ENCODE data around the gene SIRT4.

Gene SIRT4

DNA sequence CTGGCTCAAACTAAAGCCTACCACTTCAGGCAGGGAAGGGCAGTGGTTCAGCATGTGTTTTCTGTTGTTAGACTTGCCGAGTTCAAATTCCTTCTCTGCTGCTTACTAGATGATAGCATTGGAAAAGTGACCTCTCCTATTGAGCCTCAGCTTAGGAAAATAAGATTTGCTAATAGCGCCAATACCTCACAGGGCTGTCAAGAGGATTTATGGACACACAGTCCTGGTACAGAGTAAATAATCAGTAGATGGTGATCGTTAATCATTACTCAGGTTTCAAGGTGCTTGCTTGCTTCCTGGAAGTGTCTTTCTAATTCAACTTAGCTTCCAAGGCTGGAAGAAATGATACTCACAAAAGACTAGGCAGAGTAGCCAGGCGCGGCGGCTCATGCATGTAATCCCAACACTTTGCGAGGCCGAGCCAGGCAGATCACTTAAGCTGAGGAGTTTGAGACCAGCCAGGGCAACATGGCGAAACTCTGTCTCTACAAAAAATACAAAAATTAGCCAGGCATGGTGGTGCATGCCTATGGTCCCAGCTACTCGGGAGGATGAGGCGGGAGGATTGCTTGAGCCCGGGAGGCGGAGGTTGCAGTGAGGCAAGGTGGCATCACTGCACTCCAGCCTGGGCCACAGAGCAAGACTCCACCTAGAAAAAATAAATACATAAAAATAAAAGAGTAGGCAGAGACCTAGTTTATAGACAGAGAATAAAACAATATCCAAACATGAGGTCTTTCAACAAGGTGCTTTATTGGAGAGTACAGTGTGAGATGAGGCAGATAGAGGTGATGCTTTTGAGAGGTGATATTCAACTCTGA lies 19.5 kb downstream of the SIRT4 start:
- TF ChIP-seq EZH2phosphoT487 (IDR thresholded peaks at IDR 0.05; ENCODE audit: borderline replicate concordance): no peak
- TF ChIP-seq, protein P1, sequence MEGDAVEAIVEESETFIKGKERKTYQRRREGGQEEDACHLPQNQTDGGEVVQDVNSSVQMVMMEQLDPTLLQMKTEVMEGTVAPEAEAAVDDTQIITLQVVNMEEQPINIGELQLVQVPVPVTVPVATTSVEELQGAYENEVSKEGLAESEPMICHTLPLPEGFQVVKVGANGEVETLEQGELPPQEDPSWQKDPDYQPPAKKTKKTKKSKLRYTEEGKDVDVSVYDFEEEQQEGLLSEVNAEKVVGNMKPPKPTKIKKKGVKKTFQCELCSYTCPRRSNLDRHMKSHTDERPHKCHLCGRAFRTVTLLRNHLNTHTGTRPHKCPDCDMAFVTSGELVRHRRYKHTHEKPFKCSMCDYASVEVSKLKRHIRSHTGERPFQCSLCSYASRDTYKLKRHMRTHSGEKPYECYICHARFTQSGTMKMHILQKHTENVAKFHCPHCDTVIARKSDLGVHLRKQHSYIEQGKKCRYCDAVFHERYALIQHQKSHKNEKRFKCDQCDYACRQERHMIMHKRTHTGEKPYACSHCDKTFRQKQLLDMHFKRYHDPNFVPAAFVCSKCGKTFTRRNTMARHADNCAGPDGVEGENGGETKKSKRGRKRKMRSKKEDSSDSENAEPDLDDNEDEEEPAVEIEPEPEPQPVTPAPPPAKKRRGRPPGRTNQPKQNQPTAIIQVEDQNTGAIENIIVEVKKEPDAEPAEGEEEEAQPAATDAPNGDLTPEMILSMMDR (conservative IDR thresholded peaks at IDR 0.05; ENCODE audit: low read length): no peak
- Histone ChIP-seq H3K79me2 (ENCODE audit: insufficient read depth, low read length) (no peaks in the 10 kb centered on the region), H3K36me3 (ENCODE audit: insufficient read depth, low read length) (no peaks in the 10 kb centered on the region), H3K9ac (ENCODE audit: low read depth, low read length, poor library complexity, severe bottlenecking) (no peak overlapping the region), H3K9me3 (ENCODE audit: insufficient read depth, low read depth, low read length) (no peaks in the 10 kb centered on the region), H3K4me1 (ENCODE audit: insufficient read depth, low read length, poor library complexity, severe bottlenecking) (peaks cover 15% of the 10 kb centered on the region), H3K4me2 (ENCODE audit: low read depth, low read length, poor library complexity, severe bottlenecking) (no peak overlapping the region), H3K4me3 (ENCODE audit: low read length, poor library complexity, severe bottlenecking) (no peak overlapping the region), H4K20me1 (ENCODE audit: insufficient read depth, low read length, poor library complexity, severe bottlenecking) (no peaks in the 10 kb centered on the region), H3K27me3 (ENCODE audit: insufficient read depth, low read length, poor library complexity, severe bottlenecking) (no peaks in the 10 kb centered on the region), H3F3A (ENCODE audit: low read depth) (no peaks in the 10 kb centered on the region), H3K9me2 (replicated peaks; ENCODE audit: low read depth, low read length) (no peaks in the 10 kb centered on the region), H2AFZ (ENCODE audit: low read length) (no peak overlapping the region)

GRCh38 chr12:120323772-120324171 lies 21.7 kb downstream of the SIRT4 start:
- no peaks in the 10 kb centered on the region for H3K9me3 ChIP-seq (ENCODE audit: insufficient read depth, low read depth, low read length)
- no peak for TF ChIP-seq EZH2phosphoT487 (IDR thresholded peaks at IDR 0.05; ENCODE audit: borderline replicate concordance)
- TF ChIP-seq, protein P1 (conservative IDR thresholded peaks at IDR 0.05; ENCODE audit: low read length): no peak
- H3F3A ChIP-seq (ENCODE audit: low read depth): no peaks in the 10 kb centered on the region
- H3K4me3 ChIP-seq (ENCODE audit: low read length, poor library complexity, severe bottlenecking): no peak overlapping the region
- H3K27me3 ChIP-seq (ENCODE audit: insufficient read depth, low read length, poor library complexity, severe bottlenecking): no peaks in the 10 kb centered on the region
- peaks cover 5% of the 10 kb centered on the region for H3K4me1 ChIP-seq (ENCODE audit: insufficient read depth, low read length, poor library complexity, severe bottlenecking)
- H3K36me3 ChIP-seq (ENCODE audit: insufficient read depth, low read length): no peaks in the 10 kb centered on the region
- H3K4me2 ChIP-seq (ENCODE audit: low read depth, low read length, poor library complexity, severe bottlenecking): no peak overlapping the region
- H3K9ac ChIP-seq (ENCODE audit: low read depth, low read length, poor library complexity, severe bottlenecking): no peak overlapping the region
- no peaks in the 10 kb centered on the region for H3K79me2 ChIP-seq (ENCODE audit: insufficient read depth, low read length)
- H2AFZ ChIP-seq (ENCODE audit: low read length): no peak overlapping the region
- H3K9me2 ChIP-seq (replicated peaks; ENCODE audit: low read depth, low read length): no peaks in the 10 kb centered on the region
- no peaks in the 10 kb centered on the region for H4K20me1 ChIP-seq (ENCODE audit: insufficient read depth, low read length, poor library complexity, severe bottlenecking)

- no peaks in the 10 kb centered on the region for H3F3A ChIP-seq (ENCODE audit: low read depth)
- no peaks in the 10 kb centered on the region for H3K9me3 ChIP-seq (ENCODE audit: insufficient read depth, low read depth, low read length)
- H3K9ac ChIP-seq (ENCODE audit: low read depth, low read length, poor library complexity, severe bottlenecking): no peak overlapping the region
- no peaks in the 10 kb centered on the region for H3K36me3 ChIP-seq (ENCODE audit: insufficient read depth, low read length)
- TF ChIP-seq, protein P1 (conservative IDR thresholded peaks at IDR 0.05; ENCODE audit: low read length): no peak
- TF ChIP-seq EZH2phosphoT487 (IDR thresholded peaks at IDR 0.05; ENCODE audit: borderline replicate concordance): no peak
- H3K9me2 ChIP-seq (replicated peaks; ENCODE audit: low read depth, low read length): no peaks in the 10 kb centered on the region
- peak overlapping the region; percentile 100; the same call in 1 of the 2 replicates for H2AFZ ChIP-seq (ENCODE audit: low read length)
- no peaks in the 10 kb centered on the region for H4K20me1 ChIP-seq (ENCODE audit: insufficient read depth, low read length, poor library complexity, severe bottlenecking)
- no peaks in the 10 kb centered on the region for H3K79me2 ChIP-seq (ENCODE audit: insufficient read depth, low read length)
- no peaks in the 10 kb centered on the region for H3K27me3 ChIP-seq (ENCODE audit: insufficient read depth, low read length, poor library complexity, severe bottlenecking)
- H3K4me2 ChIP-seq (ENCODE audit: low read depth, low read length, poor library complexity, severe bottlenecking): peak overlapping the region; percentile 98
- no peak overlapping the region for H3K4me3 ChIP-seq (ENCODE audit: low read length, poor library complexity, severe bottlenecking)
- peaks cover 5% of the 10 kb centered on the region for H3K4me1 ChIP-seq (ENCODE audit: insufficient read depth, low read length, poor library complexity, severe bottlenecking)
These were observed 22.8 kb downstream of the SIRT4 start for GRCh38 chr12:120324841-120325417.
